ENCODE measurements around the gene VKORC1.
"Not testable (repeated sequence)": the region's sequence is repeated elsewhere in the genome, so short reads cannot be mapped to it uniquely, and the experiment has no call there.

The VKORC1 gene

GRCh38 chr16:31106509-31107464, 12.2 kb upstream of the VKORC1 start:
- DNase-seq: no peak

DNA sequence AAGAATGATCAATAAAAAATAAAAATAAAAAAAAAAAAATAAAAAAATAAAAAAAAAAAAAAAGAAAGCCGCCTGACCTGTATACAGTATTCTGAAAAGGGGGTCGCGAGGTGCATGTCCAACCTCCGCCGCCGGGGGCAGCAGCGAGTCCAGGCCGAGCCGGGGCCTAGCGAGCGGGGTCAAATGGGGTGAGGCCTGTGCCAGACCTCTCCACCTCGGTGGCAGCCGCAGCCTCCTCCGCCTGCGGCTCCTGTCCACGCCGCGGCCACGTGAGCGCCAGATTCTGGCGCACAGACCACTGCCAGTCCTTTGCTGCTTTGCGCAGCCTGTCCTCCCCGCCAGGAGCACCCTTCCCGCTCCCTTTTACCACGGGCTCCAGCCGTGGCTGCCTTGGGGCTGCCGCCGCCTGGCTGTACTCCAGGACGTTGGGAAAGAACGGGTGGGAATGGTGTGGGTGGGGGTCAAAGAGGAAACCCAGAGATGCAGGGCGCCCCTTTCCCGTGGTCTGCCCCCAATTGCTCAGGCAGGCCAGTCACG, 11.1 kb upstream of the VKORC1 start:
- peak in 1 of 2 experiments; percentile 29 for DNase-seq

GRCh38 chr16:31100876-31101641, 6.5 kb upstream of the VKORC1 start:
- not testable (repeated sequence) for DNase-seq

DNA sequence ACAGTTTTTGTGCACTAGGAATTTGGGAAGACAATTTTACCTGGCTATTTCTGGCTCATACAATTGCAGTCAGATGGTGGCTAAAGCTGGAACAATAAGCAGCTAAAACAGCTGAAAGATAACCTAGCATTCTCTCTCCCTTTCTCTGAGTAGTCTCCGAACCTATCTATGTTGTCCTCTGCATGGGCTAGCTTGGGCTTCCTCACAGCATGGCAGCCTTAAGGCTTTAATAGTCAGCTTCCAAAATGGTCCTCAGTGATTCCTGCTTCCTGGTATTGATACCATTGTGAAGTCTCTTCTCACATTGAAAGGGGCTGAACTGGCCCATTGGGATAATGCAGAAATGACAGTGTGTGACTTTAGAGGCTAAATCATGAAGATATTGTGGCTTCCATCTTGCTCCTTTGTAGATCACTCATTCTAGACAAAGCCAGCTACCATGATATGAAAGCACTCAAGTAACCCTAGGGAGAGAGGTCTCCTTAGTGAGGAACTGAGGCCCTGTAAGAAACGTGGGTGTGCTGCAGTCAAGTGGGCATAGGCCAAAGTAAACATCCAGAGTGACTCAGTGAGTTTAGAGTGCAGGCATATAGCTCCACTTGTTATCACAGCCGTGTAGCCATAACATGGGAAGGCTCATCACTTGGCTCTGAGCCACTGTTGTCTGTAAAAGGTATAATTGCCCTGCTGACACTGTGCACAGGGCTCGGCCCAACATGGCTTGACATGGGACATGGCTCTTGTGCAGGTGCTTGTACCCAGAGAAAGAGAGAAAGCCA, 5.5 kb upstream of the VKORC1 start:
- DNase-seq: no peak

- DNase-seq: no peak
Observed at GRCh38 chr16:31094088-31094423, 541 bp downstream of the VKORC1 start.

- no peak for DNase-seq
Observed at GRCh38 chr16:31093132-31093703, 1.4 kb downstream of the VKORC1 start.

DNA sequence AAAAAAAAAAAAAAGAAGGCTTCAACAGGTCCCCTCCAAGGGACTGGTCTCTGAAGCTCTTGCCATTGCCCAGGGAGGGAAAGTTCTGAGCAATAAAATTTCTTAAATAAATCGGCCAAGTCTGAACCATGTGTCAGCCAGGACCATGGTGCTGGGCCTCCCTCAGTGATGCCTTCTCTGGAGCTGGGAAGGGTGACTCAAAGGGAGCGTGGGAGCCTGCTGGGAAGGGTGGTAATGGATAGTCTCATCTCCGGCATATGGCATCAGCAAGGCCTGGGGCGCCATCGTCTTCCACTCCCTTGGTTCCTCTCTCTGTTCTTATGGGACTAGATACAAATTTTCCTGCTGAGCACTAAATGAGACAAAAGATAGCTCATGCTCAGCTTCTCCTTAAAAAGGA, 2.3 kb downstream of the VKORC1 start:
- DNase-seq: no peak

GRCh38 chr16:31090540-31090939, 4.1 kb downstream of the VKORC1 start:
- DNase-seq: no peak

DNA sequence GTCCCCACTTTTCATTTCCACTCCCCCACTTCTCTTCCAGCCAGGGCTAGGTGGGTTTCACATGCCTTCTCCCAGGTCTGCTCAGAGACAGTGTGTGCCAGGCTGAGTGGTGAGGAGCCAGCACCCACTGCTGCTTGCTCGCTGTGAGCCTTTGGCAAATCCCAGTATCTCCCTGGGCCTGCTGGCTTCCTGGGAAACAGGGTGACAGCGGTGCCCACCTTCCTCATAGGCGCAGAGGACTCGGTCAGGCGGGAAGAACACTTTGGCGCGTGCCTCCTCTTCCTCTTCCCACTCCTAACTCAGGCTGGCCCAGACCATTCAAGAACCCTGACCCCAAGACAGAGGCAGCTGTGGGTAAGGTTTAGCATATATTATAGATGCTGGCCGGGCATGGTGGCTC, 5.4 kb downstream of the VKORC1 start:
- DNase-seq: no peak

- DNase-seq: no peak
Observed at GRCh38 chr16:31088459-31089183, 6.0 kb downstream of the VKORC1 start, which contains the start of gene PRSS53. TSS of gene PRSS53 (minus strand) at chr16:31088943. CDS start at chr16:31088809, 134 bp downstream.

- DNase-seq: no peak
Observed at GRCh38 chr16:31087971-31088370, 6.6 kb downstream of the VKORC1 start.

- DNase-seq: no peak
Observed at GRCh38 chr16:31087481-31087880, 7.1 kb downstream of the VKORC1 start.

- no peak for DNase-seq
Observed at GRCh38 chr16:31086629-31086906, 8.0 kb downstream of the VKORC1 start.

GRCh38 chr16:31085873-31086628, 8.5 kb downstream of the VKORC1 start:
- DNase-seq: no peak

DNA sequence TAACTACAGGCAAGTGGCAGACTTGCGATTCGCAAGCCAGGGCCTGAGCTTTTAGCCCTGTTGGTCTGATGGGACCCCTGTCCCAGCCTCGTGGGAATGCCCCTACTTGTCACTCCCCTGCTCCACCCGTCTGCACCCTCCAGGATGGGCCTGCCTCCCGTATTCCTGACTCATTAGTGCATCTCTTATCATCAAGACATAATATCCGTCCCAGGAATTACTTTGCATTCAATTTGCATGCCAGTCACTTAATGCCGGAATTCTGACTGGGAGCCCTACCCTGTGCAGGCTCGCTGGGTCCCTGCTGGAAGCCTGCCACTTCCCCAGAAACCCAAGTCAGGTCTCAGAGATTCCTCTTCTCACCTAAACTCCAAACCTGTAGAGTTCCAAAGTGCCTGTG, 9.2 kb downstream of the VKORC1 start:
- DNase-seq: no peak

GRCh38 chr16:31084584-31085302, 9.9 kb downstream of the VKORC1 start:
- DNase-seq: no peak

- DNase-seq: no peak
Observed at GRCh38 chr16:31083981-31084380, 10.6 kb downstream of the VKORC1 start.

DNA sequence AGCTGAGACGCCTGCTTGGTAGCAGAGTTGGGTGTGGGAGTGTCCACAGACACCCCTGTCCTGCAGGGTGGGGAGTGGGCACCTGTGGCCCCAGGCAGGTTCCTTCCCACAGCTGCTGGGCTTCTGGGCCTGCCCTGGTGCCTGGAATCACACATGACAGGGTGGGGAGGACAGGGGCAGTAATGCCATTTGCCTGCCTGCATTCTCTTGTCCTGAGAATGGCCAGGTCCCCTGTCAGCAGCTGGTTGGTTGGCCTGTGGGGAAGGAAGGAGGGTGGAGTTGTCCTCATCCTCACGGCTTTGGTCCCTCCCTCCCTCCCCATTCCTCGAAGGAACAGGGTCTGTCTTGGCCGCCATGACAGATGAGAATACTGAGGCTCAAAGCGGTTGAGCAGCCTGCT, 11.0 kb downstream of the VKORC1 start:
- DNase-seq: no peak

GRCh38 chr16:31083081-31083480, 11.5 kb downstream of the VKORC1 start:
- DNase-seq: no peak

DNA sequence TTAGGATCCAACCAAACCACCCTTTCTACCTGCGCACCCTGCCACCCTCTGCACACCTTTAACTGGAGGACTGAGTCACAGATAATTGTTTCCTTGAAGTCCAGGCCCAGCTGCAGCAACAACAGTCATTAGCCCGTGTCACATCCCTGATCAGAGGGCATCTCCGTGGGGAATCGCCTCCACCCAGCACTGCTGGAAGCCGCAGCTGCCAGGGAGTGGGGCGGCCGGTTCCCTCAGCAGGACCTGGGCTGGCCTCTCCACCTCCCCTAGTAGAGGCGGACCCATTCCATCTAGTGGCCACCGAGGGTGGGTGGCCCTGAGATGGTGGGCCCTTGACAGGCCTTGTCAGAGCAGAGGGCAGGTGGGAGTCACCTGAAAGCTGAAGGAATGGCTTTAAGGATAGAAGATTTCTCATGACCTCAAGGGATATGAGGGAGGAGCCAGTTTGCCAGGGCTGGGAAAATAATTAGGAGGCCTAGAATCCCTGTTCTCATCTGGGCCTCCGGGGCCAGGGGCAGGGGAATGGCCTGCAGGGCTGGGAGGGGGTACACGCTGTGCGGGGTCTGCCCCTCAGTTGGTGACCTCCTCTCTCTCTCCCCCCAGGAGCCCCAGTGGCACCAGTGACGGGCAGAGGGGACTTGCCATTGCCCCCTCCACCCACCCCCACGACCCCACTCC, 12.1 kb downstream of the VKORC1 start:
- DNase-seq: no peak
